PC-3 (cell line): ENCODE data around the gene BRI3. TPM values are rescaled to one million over a fixed set of nuclear protein-coding genes. Genes with fewer than 3 reads are reported as not detected.
A peak's percentile ranks its signal among the peaks of the same experiment; 100 is the strongest.

Experiments
- ATAC-seq: fragments of 200-7000 bp; cut with Tn5 transposase; 2 replicates; pipeline ENCODE4 v1.9.1; 2020; ENCODE audit warnings: mild to moderate bottlenecking, moderate library complexity
- BruUV-seq: library from RNA; stranded (reverse); fragments of 400-500 nt; replicated peaks from 2 replicates; lab custom pipeline; 2021; lab: Mats Ljungman, UMichigan
- CTCF ChIA-PET: fragments of 300-600 bp; sonication (Branson Sonifier 250); formaldehyde crosslinking; loops from one replicate; lab custom pipeline; 2022; ENCODE audit warnings: antibody characterized with exemption; lab: Charles Lee
- POLR2A ChIA-PET: fragments of 300-600 bp; sonication (Branson Sonifier 250); formaldehyde crosslinking; loops from one replicate; lab custom pipeline; 2022; ENCODE audit warnings: antibody characterized with exemption; ENCODE audit not compliant: unreplicated experiment; lab: Charles Lee
- DNase-seq: peaks from one replicate; pipeline ENCODE4 v3.0.0-alpha.2; 2015
- H2AFZ ChIP-seq: fragments of 300-600 bp; sonication (generic); 2 replicates; pipeline ENCODE4 v1.6.0; 2016; ENCODE audit warnings: antibody characterized with exemption, low read length
- H3F3A ChIP-seq: fragments of 300-600 bp; sonication (generic); one replicate; pipeline ENCODE4 v1.6.0; 2017; ENCODE audit warnings: antibody characterized with exemption, low read length, control low read depth, mild to moderate bottlenecking; ENCODE audit not compliant: unreplicated experiment
- H3K27ac ChIP-seq: fragments of 300-600 bp; sonication (generic); 2 replicates; pipeline ENCODE4 v1.5.1; 2016; ENCODE audit warnings: mild to moderate bottlenecking, low read length
- H3K27me3 ChIP-seq: fragments of 300-600 bp; sonication (generic); 2 replicates; pipeline ENCODE4 v1.6.1; 2016; ENCODE audit warnings: low read length, mixed read lengths
- H3K36me3 ChIP-seq: fragments of 300-600 bp; sonication (generic); 2 replicates; pipeline ENCODE4 v1.6.1; 2016; ENCODE audit warnings: low read depth, mixed run types, low read length, mixed read lengths
- H3K4me1 ChIP-seq: fragments of 300-600 bp; sonication (generic); 2 replicates; pipeline ENCODE4 v1.5.1; 2016; ENCODE audit warnings: low read length; ENCODE audit not compliant: insufficient read depth
- H3K4me2 ChIP-seq: fragments of 300-600 bp; sonication (generic); 2 replicates; pipeline ENCODE4 v1.6.0; 2016; ENCODE audit warnings: low read length
- H3K4me3 ChIP-seq: fragments of 300-600 bp; sonication (generic); 2 replicates; pipeline ENCODE4 v1.5.1; 2016; ENCODE audit warnings: mild to moderate bottlenecking, low read length, mixed read lengths
- H3K79me2 ChIP-seq: fragments of 300-600 bp; sonication (generic); 2 replicates; pipeline ENCODE4 v1.6.1; 2017; ENCODE audit warnings: low read length, mixed read lengths
- H3K9ac ChIP-seq: fragments of 300-600 bp; sonication (generic); 2 replicates; pipeline ENCODE4 v1.6.0; 2016; ENCODE audit warnings: mild to moderate bottlenecking, low read length
- H3K9me2 ChIP-seq: fragments of 300-600 bp; sonication (generic); replicated peaks from 2 replicates; pipeline ENCODE4 v1.6.1; 2016; ENCODE audit warnings: mixed run types, low read length, mixed read lengths
- H3K9me3 ChIP-seq: fragments of 300-600 bp; sonication (generic); 2 replicates; pipeline ENCODE4 v1.6.1; 2016; ENCODE audit warnings: low read length, mixed read lengths
- H4K20me1 ChIP-seq: fragments of 300-600 bp; sonication (generic); 2 replicates; pipeline ENCODE4 v1.6.1; 2016; ENCODE audit warnings: low read length, mixed read lengths
- EZH2 ChIP-seq: fragments of 300-600 bp; sonication (generic); IDR thresholded peaks from one replicate; pipeline ENCODE4 v1.6.1; 2017; ENCODE audit warnings: antibody characterized with exemption, mild to moderate bottlenecking, low read length; ENCODE audit not compliant: unreplicated experiment
- EZH2phosphoT487 ChIP-seq: fragments of 300-600 bp; sonication (generic); IDR thresholded peaks from 2 replicates; pipeline ENCODE4 v1.6.1; 2018; ENCODE audit warnings: mild to moderate bottlenecking, antibody characterized with exemption, low read length, borderline replicate concordance
- intact Hi-C: fragments of 100-400 bp; cut with micrococcal nuclease; formaldehyde crosslinking; loops from 2 replicates; pipeline ENCODE4 v1.9.0; 2023
- total RNA-seq: library from RNA; depleted of rRNA; stranded (reverse); fragments of >200 nt; gene quantifications from 2 replicates; pipeline ENCODE4 v1.2.3, GENCODE V29; 2014
- TF ChIP-seq, protein P1 (sequence below): fragments of 300-600 bp; sonication (generic); conservative IDR thresholded peaks from 2 replicates; pipeline ENCODE4 v1.5.1; 2017; ENCODE audit warnings: antibody characterized with exemption, low read depth, mild to moderate bottlenecking, low read length

BRI3 gene
- total RNA-seq, 1 experiment from 2014 or later: 55.0 TPM

DNA sequence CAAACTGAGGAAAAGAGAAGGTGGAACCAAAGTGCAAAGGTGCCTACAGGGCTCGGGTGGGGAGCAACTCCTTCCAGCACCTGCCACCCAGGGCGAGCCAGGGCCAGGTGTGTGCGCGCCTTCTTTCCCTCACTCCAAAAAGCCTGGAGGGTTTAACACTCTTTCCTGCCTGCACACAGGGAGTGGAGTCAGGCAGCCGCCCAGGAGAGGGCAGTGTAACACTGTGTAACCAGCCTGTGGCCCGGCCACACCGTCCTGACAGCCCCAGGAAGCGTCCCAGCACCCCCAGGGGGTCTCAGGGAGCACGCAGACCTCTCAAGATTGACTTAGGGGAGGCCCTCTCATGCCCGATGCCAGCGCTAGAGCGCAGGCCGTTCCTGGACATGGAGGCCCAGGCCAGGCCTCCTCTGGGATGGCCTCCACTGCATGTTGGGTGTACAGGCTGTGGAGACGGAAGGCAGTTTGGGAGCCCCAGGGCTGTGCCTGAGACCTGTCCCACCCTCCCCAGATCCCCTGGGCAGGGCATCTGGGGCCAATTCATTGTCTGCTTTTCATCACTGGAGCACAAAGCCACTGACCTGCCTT lies 13.4 kb downstream of the BRI3 start:
- H4K20me1 ChIP-seq: no peaks in the 10 kb centered on the region
- intact Hi-C loops: loop anchor here (2.0 to 10.0 kb wide), 3 partner anchors 106 to 540 kb away; partner anchors contain the start of gene BAIAP2L1
- TF ChIP-seq EZH2 (no peak), EZH2phosphoT487 (no peak)
- TF ChIP-seq, protein P1, sequence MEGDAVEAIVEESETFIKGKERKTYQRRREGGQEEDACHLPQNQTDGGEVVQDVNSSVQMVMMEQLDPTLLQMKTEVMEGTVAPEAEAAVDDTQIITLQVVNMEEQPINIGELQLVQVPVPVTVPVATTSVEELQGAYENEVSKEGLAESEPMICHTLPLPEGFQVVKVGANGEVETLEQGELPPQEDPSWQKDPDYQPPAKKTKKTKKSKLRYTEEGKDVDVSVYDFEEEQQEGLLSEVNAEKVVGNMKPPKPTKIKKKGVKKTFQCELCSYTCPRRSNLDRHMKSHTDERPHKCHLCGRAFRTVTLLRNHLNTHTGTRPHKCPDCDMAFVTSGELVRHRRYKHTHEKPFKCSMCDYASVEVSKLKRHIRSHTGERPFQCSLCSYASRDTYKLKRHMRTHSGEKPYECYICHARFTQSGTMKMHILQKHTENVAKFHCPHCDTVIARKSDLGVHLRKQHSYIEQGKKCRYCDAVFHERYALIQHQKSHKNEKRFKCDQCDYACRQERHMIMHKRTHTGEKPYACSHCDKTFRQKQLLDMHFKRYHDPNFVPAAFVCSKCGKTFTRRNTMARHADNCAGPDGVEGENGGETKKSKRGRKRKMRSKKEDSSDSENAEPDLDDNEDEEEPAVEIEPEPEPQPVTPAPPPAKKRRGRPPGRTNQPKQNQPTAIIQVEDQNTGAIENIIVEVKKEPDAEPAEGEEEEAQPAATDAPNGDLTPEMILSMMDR: peak; percentile 90
- H3K9me3 ChIP-seq: no peaks in the 10 kb centered on the region
- no peaks in the 10 kb centered on the region for H3K27me3 ChIP-seq
- H3K36me3 ChIP-seq: peaks cover 24% of the 10 kb centered on the region
- ChIA-PET CTCF (no interaction called here), POLR2A (no interaction called here)
- DNase-seq (peak; percentile 73), ATAC-seq (peak; percentile 93)
- no TSS peak for BruUV-seq
- H3K4me2 ChIP-seq: no peak overlapping the region
- peaks cover 13% of the 10 kb centered on the region for H3K79me2 ChIP-seq
- no peak overlapping the region for H3K27ac ChIP-seq
- H2AFZ ChIP-seq: no peak overlapping the region
- no peak overlapping the region for H3K4me3 ChIP-seq
- no peaks in the 10 kb centered on the region for H3K9me2 ChIP-seq
- no peaks in the 10 kb centered on the region for H3F3A ChIP-seq
- no peaks in the 10 kb centered on the region for H3K4me1 ChIP-seq
- no peak overlapping the region for H3K9ac ChIP-seq

DNA sequence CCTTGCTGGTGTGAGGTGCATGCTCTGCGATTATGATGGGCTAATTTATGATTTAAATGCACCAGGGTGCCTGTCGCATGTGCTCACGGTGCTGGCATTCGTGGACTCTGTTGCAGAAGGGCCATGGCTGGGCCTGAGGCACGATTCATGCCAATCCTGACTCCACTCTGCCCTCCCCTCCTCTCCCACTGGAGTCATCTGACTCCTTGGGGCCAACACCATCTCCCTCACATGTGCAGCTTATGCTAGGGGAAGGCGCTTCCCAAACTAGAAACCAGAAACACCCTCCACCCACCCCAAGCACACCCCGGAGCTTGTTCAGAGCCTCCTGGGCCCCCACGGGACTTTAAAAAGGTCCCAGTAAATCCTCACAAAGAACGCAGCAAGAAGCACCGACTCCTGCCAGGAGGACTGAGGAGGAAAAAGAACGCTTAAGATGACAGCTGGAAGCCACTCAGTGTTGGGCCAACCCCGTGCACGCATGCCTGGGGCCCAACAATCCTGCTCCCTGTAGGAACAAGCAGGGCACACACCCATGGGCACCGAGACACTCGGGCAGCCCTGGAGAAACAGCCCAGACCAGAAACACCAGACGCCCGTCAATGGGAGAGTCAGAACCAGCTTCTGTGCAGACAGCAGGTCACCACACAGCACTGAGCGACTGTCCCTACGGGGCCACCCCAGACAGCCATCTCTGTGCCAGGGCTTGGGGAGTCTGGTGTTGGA lies 14.1 kb downstream of the BRI3 start:
- no peak overlapping the region for H2AFZ ChIP-seq
- no peaks in the 10 kb centered on the region for H4K20me1 ChIP-seq
- H3K4me3 ChIP-seq: no peak overlapping the region
- H3K9ac ChIP-seq: no peak overlapping the region
- DNase-seq (no peak), ATAC-seq (peak; percentile 10; the same call in 1 of the 2 replicates)
- H3K9me2 ChIP-seq: no peaks in the 10 kb centered on the region
- no peak overlapping the region for H3K27ac ChIP-seq
- no peak for TF ChIP-seq EZH2phosphoT487
- TF ChIP-seq, protein P1: no peak
- TF ChIP-seq EZH2: no peak
- no peaks in the 10 kb centered on the region for H3K9me3 ChIP-seq
- no peaks in the 10 kb centered on the region for H3F3A ChIP-seq
- H3K4me2 ChIP-seq: no peak overlapping the region
- BruUV-seq: no TSS peak
- POLR2A ChIA-PET: no interaction called here
- peaks cover 22% of the 10 kb centered on the region for H3K36me3 ChIP-seq
- CTCF ChIA-PET: interaction anchor here (0.7 kb wide), 1 partner anchor 100 kb away, joined by 4 read pairs; no protein-coding TSS in a partner anchor
- intact Hi-C loops: loop anchor here (2.0 to 10.0 kb wide), 3 partner anchors 105 to 539 kb away; partner anchors contain the start of gene BAIAP2L1
- H3K27me3 ChIP-seq: no peaks in the 10 kb centered on the region
- no peaks in the 10 kb centered on the region for H3K4me1 ChIP-seq
- peaks cover 11% of the 10 kb centered on the region for H3K79me2 ChIP-seq

DNA sequence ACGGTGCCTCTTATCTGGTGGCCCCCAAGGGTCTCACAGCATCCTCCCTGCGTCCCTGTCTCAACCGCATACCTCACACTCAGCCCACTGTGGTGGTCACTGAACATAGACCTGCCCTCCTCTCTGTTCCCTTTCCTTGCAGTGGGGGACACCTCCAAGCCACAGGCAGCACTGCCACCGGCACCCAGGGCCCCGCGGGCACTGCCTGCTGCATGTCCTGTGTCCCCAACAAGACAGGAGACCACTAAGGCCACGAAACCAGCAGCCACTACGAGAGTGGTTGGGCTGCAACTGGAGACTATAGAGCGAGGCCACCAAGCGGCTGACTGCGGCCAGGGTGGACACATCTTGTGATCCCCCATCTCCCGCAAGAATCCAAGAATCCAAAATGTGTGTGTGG lies 15.3 kb downstream of the BRI3 start:
- DNase-seq: no peak
- Histone ChIP-seq H3K9me3 (no peaks in the 10 kb centered on the region), H3K9me2 (no peaks in the 10 kb centered on the region), H3K4me2 (no peak overlapping the region), H3K27me3 (no peaks in the 10 kb centered on the region), H3K79me2 (no peaks in the 10 kb centered on the region; the same call in 1 of the 2 replicates), H3K4me1 (no peaks in the 10 kb centered on the region), H3K27ac (no peak overlapping the region), H3F3A (no peaks in the 10 kb centered on the region), H3K36me3 (peaks cover 15% of the 10 kb centered on the region), H3K4me3 (no peak overlapping the region), H3K9ac (no peak overlapping the region), H2AFZ (no peak overlapping the region), H4K20me1 (no peaks in the 10 kb centered on the region)
- ChIA-PET CTCF (no interaction called here), POLR2A (no interaction called here)
- no peak for ATAC-seq
- no TSS peak for BruUV-seq
- TF ChIP-seq EZH2: no peak
- TF ChIP-seq, protein P1: no peak
- TF ChIP-seq EZH2phosphoT487: no peak
- intact Hi-C loops: loop anchor here (10.0 kb wide), 2 partner anchors 448 to 538 kb away; no protein-coding TSS in a partner anchor
